K562 (cell line): ENCODE results near the gene COMMD1. TPM values are rescaled to one million over a fixed set of nuclear protein-coding genes. Genes with fewer than 3 reads are reported as not detected.

ENCODE experiments used
- ATAC-seq: fragments of 200-7000 bp; cut with Tn5 transposase; 3 replicates; pipeline ENCODE4 v1.9.1; 2020; ENCODE audit warnings: moderate library complexity
- BruUV-seq: library from RNA; stranded (reverse); fragments of 400-500 nt; replicated peaks from 2 replicates; lab custom pipeline; 2021; lab: Mats Ljungman, UMichigan
- CTCF ChIA-PET: fragments of 300-600 bp; formaldehyde crosslinking; extraction: SDS; loops from one replicate; lab custom pipeline; 2021; ENCODE audit warnings: low intra/inter-chr PET ratio; lab: Yijun Ruan, JAX
- POLR2A ChIA-PET: fragments of 300-600, 350-650 bp; sonication (Branson Sonifier 250); formaldehyde crosslinking; extraction: SDS; loops from one replicate; lab custom pipeline; 2021; ENCODE audit warnings: antibody characterized with exemption, inconsistent platforms; lab: Yijun Ruan, JAX
- DNase-seq, 4 experiments: peaks; one replicate each; pipeline versions ENCODE4 v3.0.0 to v3.0.0-alpha.2; 2011 to 2018; ENCODE audit warnings: low spot score in 3 of 4, mixed read lengths in 3 of 4; ENCODE audit errors: extremely low read depth in 1 of 4
- FAIRE-seq: peaks from 2 replicates; lab custom pipeline; 2011; peaks lifted over from hg19 to GRCh38; lab: Jason Lieb, UNC
- H2AFZ ChIP-seq: 2 replicates; pipeline ENCODE4 v1.6.0; 2011; ENCODE audit warnings: low read depth, low read length, control low read depth, inconsistent platforms
- H3K27ac ChIP-seq: fragments of 200-600 bp; 3 replicates; pipeline ENCODE4 v1.8.0; 2011; ENCODE audit warnings: low read depth, mild to moderate bottlenecking, control low read depth, inconsistent platforms, low read length, moderate library complexity, mixed read lengths; ENCODE audit errors: extremely low read depth
- H3K27me3 ChIP-seq, 2 experiments: fragments of 300-600 bp in 1 of 2; 2 replicates in 1 of 2; 3 replicates in 1 of 2; pipeline versions ENCODE4 v1.6.0 to v1.8.0; 2011; ENCODE audit warnings: inconsistent platforms in 2 of 2, low read length in 2 of 2, mild to moderate bottlenecking in 1 of 2, mixed read lengths in 1 of 2, moderate library complexity in 1 of 2; ENCODE audit not compliant: control insufficient read depth in 2 of 2, insufficient read depth in 2 of 2
- H3K36me3 ChIP-seq: fragments of 300-600 bp; 3 replicates; pipeline ENCODE4 v1.8.0; 2011; ENCODE audit warnings: mild to moderate bottlenecking, low read length, inconsistent platforms; ENCODE audit not compliant: control insufficient read depth, insufficient read depth
- H3K4me1 ChIP-seq, 2 experiments: fragments of 200-600 bp in 1 of 2; replicated peaks in 1 of 2; 2 replicates in 1 of 2; 3 replicates in 1 of 2; pipeline versions ENCODE4 v1.5.1 to v1.8.0; 2011; ENCODE audit warnings: inconsistent platforms in 2 of 2, low read length in 2 of 2, mild to moderate bottlenecking in 1 of 2, mixed read lengths in 1 of 2, moderate library complexity in 1 of 2; ENCODE audit not compliant: control insufficient read depth in 2 of 2, insufficient read depth in 2 of 2
- H3K4me2 ChIP-seq: 2 replicates; pipeline ENCODE4 v1.6.1; 2011; ENCODE audit warnings: low read length, control low read depth, inconsistent platforms, mixed read lengths; ENCODE audit not compliant: insufficient read depth
- H3K4me3 ChIP-seq: fragments of 200-600 bp; sonication (generic), shearing (Covaris generic); 2 replicates; pipeline ENCODE4 v1.5.1; 2016; ENCODE audit warnings: control low read depth, inconsistent platforms
- H3K79me2 ChIP-seq: fragments of 200-600 bp; 3 replicates; pipeline ENCODE4 v1.8.0; 2011; ENCODE audit warnings: low read length, inconsistent platforms; ENCODE audit not compliant: control insufficient read depth, insufficient read depth
- H3K9ac ChIP-seq, 2 experiments: 2 replicates each; pipeline versions ENCODE4 v1.6.0 to v1.6.1; 2011; ENCODE audit warnings: low read depth in 2 of 2, low read length in 2 of 2, control low read depth in 1 of 2, inconsistent platforms in 1 of 2, mild to moderate bottlenecking in 1 of 2, mixed read lengths in 1 of 2; ENCODE audit not compliant: insufficient read depth in 1 of 2
- H3K9me1 ChIP-seq: one replicate; pipeline ENCODE4 v1.6.0; 2011; ENCODE audit warnings: inconsistent platforms, mild to moderate bottlenecking, low read length, moderate library complexity; ENCODE audit not compliant: control insufficient read depth, insufficient read depth
- H3K9me3 ChIP-seq: replicated peaks from 2 replicates; pipeline ENCODE4 v1.5.1; 2011; ENCODE audit warnings: low read depth, low read length, inconsistent platforms; ENCODE audit not compliant: control insufficient read depth, insufficient read depth
- H4K20me1 ChIP-seq: replicated peaks from 2 replicates; pipeline ENCODE4 v1.6.1; 2011; ENCODE audit warnings: low read length, inconsistent platforms, mixed read lengths; ENCODE audit not compliant: control insufficient read depth, insufficient read depth
- CC2D1A ChIP-seq: fragments of 450-650 bp; IDR thresholded peaks from 2 replicates; pipeline ENCODE4 v1.6.1; 2017; ENCODE audit warnings: mild to moderate bottlenecking
- FOXM1 ChIP-seq, 2 experiments: fragments of 450-650 bp in 1 of 2; sonication (generic) in 1 of 2; formaldehyde crosslinking in 1 of 2; IDR thresholded peaks; 2 replicates each; pipeline versions ENCODE4 v1.6.1 to v1.9.0; 2017 to 2022; ENCODE audit warnings: low read depth in 2 of 2, mild to moderate bottlenecking in 2 of 2, missing genetic modification reagents in 1 of 2, moderate library complexity in 1 of 2
- KLF13 ChIP-seq: fragments of 450-650 bp; IDR thresholded peaks from 2 replicates; pipeline ENCODE4 v1.6.1; 2016; ENCODE audit warnings: missing genetic modification characterization, low read depth, mild to moderate bottlenecking, missing compliant biosample characterization, moderate library complexity, borderline replicate concordance
- MEF2D ChIP-seq: conservative IDR thresholded peaks from 2 replicates; pipeline ENCODE4 v1.6.1; 2016; ENCODE audit warnings: low read depth, missing genetic modification characterization, missing compliant biosample characterization
- NR2C1 ChIP-seq, 2 experiments: fragments of 450-650 bp; IDR thresholded peaks; 2 replicates each; pipeline ENCODE4 v1.6.1; 2017; ENCODE audit warnings: mild to moderate bottlenecking in 2 of 2, antibody characterized with exemption in 1 of 2, inconsistent platforms in 1 of 2, missing compliant biosample characterization in 1 of 2, missing genetic modification characterization in 1 of 2
- RBM25 ChIP-seq: fragments of 200-400 bp; formaldehyde crosslinking; IDR thresholded peaks from 2 replicates; pipeline ENCODE4 v1.6.1; 2018; ENCODE audit warnings: low read length, low read depth, moderate library complexity; ENCODE audit not compliant: severe bottlenecking
- SRSF1 ChIP-seq: fragments of 200-400 bp; formaldehyde crosslinking; IDR thresholded peaks from 2 replicates; pipeline ENCODE4 v1.6.1; 2017; ENCODE audit warnings: mild to moderate bottlenecking, low read depth, low read length, moderate library complexity
- WGBS: fragments of 100-300 bp; shearing (Covaris generic); methylation state at CpG from one replicate; pipeline ENCODE4 v1.1.6; 2016; ENCODE audit warnings: low coverage, mixed read lengths; ENCODE audit not compliant: insufficient coverage; ENCODE audit errors: missing lambda C conversion rate; 5-methylcytosine and 5-hydroxymethylcytosine counted together
- in situ Hi-C: fragments of 300-500 bp; cut with MboI; formaldehyde crosslinking; loops from 4 replicates; pipeline ENCODE4 v1.15.0; 2018; ENCODE audit warnings: inconsistent platforms, mixed read lengths
- intact Hi-C: fragments of 100-400 bp; cut with micrococcal nuclease; formaldehyde crosslinking; loops from 2 replicates; pipeline ENCODE4 v1.14.2; 2022
- polyA plus RNA-seq, 8 experiments: library from polyadenylated mRNA; depleted of rRNA in 4 of 8; stranded (reverse) in 5 of 8; unstranded in 3 of 8; fragments of >200 nt; fragmentation: Nextera tagmentation in 2 of 8; fragmentation: Illumina TruSeq in 1 of 8; extraction: Ambion mirVana in 2 of 8; extraction: Trizol in 1 of 8; gene quantifications; 2 replicates each; pipeline versions ENCODE4 v1.2.1 to v1.2.3, GENCODE V29; 2011 to 2014; ENCODE audit warnings: inconsistent platforms in 1 of 8, missing spikeins in 1 of 8
- total RNA-seq, 7 experiments: library from RNA; depleted of rRNA in 6 of 7; stranded (reverse); fragments of >200 nt in 6 of 7; fragmentation: Illumina TruSeq in 2 of 7; extraction: Trizol in 2 of 7; gene quantifications; 2 replicates each; pipeline versions ENCODE4 v1.2.1 to v1.2.3, GENCODE V29; 2011 to 2021; ENCODE audit warnings: low replicate concordance in 1 of 7
- TF ChIP-seq, protein P1 (sequence below): sonication (generic); formaldehyde crosslinking; IDR thresholded peaks from 2 replicates; pipeline ENCODE4 v1.8.0; 2023; ENCODE audit warnings: missing genetic modification reagents, mild to moderate bottlenecking, borderline replicate concordance
- TF ChIP-seq, protein P2 (sequence below): fragments of 250-450 bp; sonication (Bioruptor Pico); IDR thresholded peaks from 2 replicates; pipeline ENCODE4 v1.5.0; 2022; ENCODE audit warnings: mild to moderate bottlenecking
- TF ChIP-seq, protein P3 (sequence below): fragments of 450-650 bp; IDR thresholded peaks from 2 replicates; pipeline ENCODE4 v1.7.0; 2016; ENCODE audit warnings: borderline replicate concordance

COMMD1 gene
- total and polyA plus RNA-seq, 9 of the 15 experiments (the other 6 are each of a cell fraction or from before 2014, with no cell fraction given) = 14.4 to 77.0 (median 21.4) TPM

DNA sequence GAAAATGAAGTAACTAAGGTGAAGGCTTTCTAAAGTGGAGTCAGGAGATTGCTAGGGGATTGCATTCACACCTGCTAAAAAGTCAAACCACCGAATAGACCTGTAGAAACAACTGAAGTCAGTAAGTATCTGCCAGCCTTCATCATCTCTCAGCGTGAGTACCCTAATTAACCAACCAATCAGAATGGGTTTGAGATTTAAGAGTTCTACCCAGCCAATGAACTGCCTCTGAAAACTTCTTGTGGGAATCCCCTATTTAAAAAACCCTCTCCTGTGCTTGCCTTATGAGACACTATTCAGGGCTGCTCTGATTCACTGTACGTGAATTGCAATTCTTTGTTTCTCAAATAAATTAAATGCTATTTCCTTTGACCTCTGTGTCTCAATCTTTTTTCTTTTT, 48.2 kb upstream of the COMMD1 start:
- Histone ChIP-seq H2AFZ (no peak overlapping the region), H3K4me3 (no peak overlapping the region), H3K79me2 (no peaks in the 10 kb centered on the region), H3K27ac (no peak overlapping the region), H3K4me2 (no peak overlapping the region), H3K9me3 (no peaks in the 10 kb centered on the region), H3K9ac (no peak overlapping the region), H4K20me1 (no peaks in the 10 kb centered on the region), H3K4me1 (peaks cover 0 to 14% of the 10 kb centered on the region in 2 experiments; a peak in 4 of 5 replicates), H3K36me3 (no peaks in the 10 kb centered on the region), H3K27me3 (peaks cover 0 to 5% of the 10 kb centered on the region in 2 experiments; a peak in 3 of 5 replicates), H3K9me1 (peaks cover 4% of the 10 kb centered on the region)
- CTCF ChIA-PET = no interaction called here
- in situ Hi-C loops = no loop called here
- DNase-seq (no peak), FAIRE-seq (no peak), ATAC-seq (no peak)
- intact Hi-C loops = no loop called here
- TF ChIP-seq, protein P1, sequence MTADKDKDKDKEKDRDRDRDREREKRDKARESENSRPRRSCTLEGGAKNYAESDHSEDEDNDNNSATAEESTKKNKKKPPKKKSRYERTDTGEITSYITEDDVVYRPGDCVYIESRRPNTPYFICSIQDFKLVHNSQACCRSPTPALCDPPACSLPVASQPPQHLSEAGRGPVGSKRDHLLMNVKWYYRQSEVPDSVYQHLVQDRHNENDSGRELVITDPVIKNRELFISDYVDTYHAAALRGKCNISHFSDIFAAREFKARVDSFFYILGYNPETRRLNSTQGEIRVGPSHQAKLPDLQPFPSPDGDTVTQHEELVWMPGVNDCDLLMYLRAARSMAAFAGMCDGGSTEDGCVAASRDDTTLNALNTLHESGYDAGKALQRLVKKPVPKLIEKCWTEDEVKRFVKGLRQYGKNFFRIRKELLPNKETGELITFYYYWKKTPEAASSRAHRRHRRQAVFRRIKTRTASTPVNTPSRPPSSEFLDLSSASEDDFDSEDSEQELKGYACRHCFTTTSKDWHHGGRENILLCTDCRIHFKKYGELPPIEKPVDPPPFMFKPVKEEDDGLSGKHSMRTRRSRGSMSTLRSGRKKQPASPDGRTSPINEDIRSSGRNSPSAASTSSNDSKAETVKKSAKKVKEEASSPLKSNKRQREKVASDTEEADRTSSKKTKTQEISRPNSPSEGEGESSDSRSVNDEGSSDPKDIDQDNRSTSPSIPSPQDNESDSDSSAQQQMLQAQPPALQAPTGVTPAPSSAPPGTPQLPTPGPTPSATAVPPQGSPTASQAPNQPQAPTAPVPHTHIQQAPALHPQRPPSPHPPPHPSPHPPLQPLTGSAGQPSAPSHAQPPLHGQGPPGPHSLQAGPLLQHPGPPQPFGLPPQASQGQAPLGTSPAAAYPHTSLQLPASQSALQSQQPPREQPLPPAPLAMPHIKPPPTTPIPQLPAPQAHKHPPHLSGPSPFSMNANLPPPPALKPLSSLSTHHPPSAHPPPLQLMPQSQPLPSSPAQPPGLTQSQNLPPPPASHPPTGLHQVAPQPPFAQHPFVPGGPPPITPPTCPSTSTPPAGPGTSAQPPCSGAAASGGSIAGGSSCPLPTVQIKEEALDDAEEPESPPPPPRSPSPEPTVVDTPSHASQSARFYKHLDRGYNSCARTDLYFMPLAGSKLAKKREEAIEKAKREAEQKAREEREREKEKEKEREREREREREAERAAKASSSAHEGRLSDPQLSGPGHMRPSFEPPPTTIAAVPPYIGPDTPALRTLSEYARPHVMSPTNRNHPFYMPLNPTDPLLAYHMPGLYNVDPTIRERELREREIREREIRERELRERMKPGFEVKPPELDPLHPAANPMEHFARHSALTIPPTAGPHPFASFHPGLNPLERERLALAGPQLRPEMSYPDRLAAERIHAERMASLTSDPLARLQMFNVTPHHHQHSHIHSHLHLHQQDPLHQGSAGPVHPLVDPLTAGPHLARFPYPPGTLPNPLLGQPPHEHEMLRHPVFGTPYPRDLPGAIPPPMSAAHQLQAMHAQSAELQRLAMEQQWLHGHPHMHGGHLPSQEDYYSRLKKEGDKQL (CRISPR knock-in tag) = no peak
- TF ChIP-seq, protein P2, sequence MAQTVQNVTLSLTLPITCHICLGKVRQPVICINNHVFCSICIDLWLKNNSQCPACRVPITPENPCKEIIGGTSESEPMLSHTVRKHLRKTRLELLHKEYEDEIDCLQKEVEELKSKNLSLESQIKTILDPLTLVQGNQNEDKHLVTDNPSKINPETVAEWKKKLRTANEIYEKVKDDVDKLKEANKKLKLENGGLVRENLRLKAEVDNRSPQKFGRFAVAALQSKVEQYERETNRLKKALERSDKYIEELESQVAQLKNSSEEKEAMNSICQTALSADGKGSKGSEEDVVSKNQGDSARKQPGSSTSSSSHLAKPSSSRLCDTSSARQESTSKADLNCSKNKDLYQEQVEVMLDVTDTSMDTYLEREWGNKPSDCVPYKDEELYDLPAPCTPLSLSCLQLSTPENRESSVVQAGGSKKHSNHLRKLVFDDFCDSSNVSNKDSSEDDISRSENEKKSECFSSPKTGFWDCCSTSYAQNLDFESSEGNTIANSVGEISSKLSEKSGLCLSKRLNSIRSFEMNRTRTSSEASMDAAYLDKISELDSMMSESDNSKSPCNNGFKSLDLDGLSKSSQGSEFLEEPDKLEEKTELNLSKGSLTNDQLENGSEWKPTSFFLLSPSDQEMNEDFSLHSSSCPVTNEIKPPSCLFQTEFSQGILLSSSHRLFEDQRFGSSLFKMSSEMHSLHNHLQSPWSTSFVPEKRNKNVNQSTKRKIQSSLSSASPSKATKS (CRISPR knock-in tag) = no peak
- TF ChIP-seq SRSF1 (no peak), FOXM1 (IDR thresholded peaks at IDR 0.05; ENCODE audit: low read depth) (no peak), FOXM1 (CRISPR knock-in tag; IDR thresholded peaks at IDR 0.05; ENCODE audit: low read depth) (no peak), RBM25 (no peak), MEF2D (tag) (no peak), NR2C1 (IDR thresholded peaks at IDR 0.05) (no peak), NR2C1 (tag; IDR thresholded peaks at IDR 0.05) (no peak), KLF13 (no peak), CC2D1A (no peak)
- TF ChIP-seq, protein P3, sequence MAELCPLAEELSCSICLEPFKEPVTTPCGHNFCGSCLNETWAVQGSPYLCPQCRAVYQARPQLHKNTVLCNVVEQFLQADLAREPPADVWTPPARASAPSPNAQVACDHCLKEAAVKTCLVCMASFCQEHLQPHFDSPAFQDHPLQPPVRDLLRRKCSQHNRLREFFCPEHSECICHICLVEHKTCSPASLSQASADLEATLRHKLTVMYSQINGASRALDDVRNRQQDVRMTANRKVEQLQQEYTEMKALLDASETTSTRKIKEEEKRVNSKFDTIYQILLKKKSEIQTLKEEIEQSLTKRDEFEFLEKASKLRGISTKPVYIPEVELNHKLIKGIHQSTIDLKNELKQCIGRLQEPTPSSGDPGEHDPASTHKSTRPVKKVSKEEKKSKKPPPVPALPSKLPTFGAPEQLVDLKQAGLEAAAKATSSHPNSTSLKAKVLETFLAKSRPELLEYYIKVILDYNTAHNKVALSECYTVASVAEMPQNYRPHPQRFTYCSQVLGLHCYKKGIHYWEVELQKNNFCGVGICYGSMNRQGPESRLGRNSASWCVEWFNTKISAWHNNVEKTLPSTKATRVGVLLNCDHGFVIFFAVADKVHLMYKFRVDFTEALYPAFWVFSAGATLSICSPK = no peak
- POLR2A ChIA-PET = no interaction called here
- BruUV-seq = no TSS peak
- 12% methylated on average over 3 of the region's 3 CpGs for WGBS
